WTC11 (cell line): Measurements from ENCODE around the gene HIPK2. TPM values are rescaled to one million over a fixed set of nuclear protein-coding genes. Genes with fewer than 3 reads are reported as not detected.

Experiments used
- ATAC-seq: fragments of 200-7000 bp; cut with Tn5 transposase; 2 replicates; pipeline ENCODE4 v1.10.0; 2021; ENCODE audit warnings: mild to moderate bottlenecking, moderate library complexity
- CTCF ChIA-PET: fragments of 300-600 bp; sonication (Branson Sonifier 250); formaldehyde crosslinking; loops from one replicate; lab custom pipeline; 2021; ENCODE audit warnings: antibody characterized with exemption; lab: Charles Lee
- POLR2A ChIA-PET: fragments of 350-600 bp; sonication (Branson Sonifier 250); formaldehyde crosslinking; loops from one replicate; lab custom pipeline; 2021; ENCODE audit warnings: antibody characterized with exemption; lab: Charles Lee
- DNase-seq: peaks from one replicate; pipeline ENCODE4 v3.0.0; 2021; ENCODE audit warnings: low spot score
- H3K27ac Mint-ChIP-seq: 2 replicates; pipeline ENCODE4 v1.8.0; 2021; ENCODE audit warnings: mixed read lengths
- H3K27me3 Mint-ChIP-seq: 2 replicates; pipeline ENCODE4 v1.8.0; 2021; ENCODE audit warnings: low read depth, mild to moderate bottlenecking, moderate library complexity, mixed read lengths
- H3K36me3 Mint-ChIP-seq: 2 replicates; pipeline ENCODE4 v1.8.0; 2021; ENCODE audit warnings: mixed read lengths
- H3K4me1 Mint-ChIP-seq: 2 replicates; pipeline ENCODE4 v1.8.0; 2022; ENCODE audit warnings: mixed read lengths
- H3K4me3 Mint-ChIP-seq: 2 replicates; pipeline ENCODE4 v1.8.0; 2021; ENCODE audit warnings: mild to moderate bottlenecking, moderate library complexity, mixed read lengths
- H3K9me3 Mint-ChIP-seq: 2 replicates; pipeline ENCODE4 v1.8.0; 2021; ENCODE audit warnings: mixed read lengths
- ATF3 ChIP-seq: sonication (generic); formaldehyde crosslinking; conservative IDR thresholded peaks from 2 replicates; pipeline ENCODE4 v1.8.1; 2022; ENCODE audit warnings: mild to moderate bottlenecking, missing genetic modification reagents
- CREB1 ChIP-seq: sonication (generic); formaldehyde crosslinking; IDR thresholded peaks from 2 replicates; pipeline ENCODE4 v1.8.0; 2023; ENCODE audit warnings: mild to moderate bottlenecking, missing genetic modification reagents
- ELF4 ChIP-seq: sonication (generic); formaldehyde crosslinking; IDR thresholded peaks from 2 replicates; pipeline ENCODE4 v1.8.1; 2022; ENCODE audit warnings: low read depth, mild to moderate bottlenecking, moderate library complexity, missing genetic modification reagents
- EMX1 ChIP-seq: fragments of 250-450 bp; sonication (Bioruptor Pico); IDR thresholded peaks from 2 replicates; pipeline ENCODE4 v1.8.0; 2021; ENCODE audit warnings: mild to moderate bottlenecking
- FOXJ3 ChIP-seq: sonication (generic); formaldehyde crosslinking; IDR thresholded peaks from 2 replicates; pipeline ENCODE4 v1.9.0; 2021; ENCODE audit warnings: missing genetic modification reagents, mild to moderate bottlenecking, borderline replicate concordance
- FOXP4 ChIP-seq: sonication (generic); formaldehyde crosslinking; IDR thresholded peaks from 2 replicates; pipeline ENCODE4 v1.8.0; 2022; ENCODE audit warnings: mild to moderate bottlenecking, missing genetic modification reagents
- IRF2 ChIP-seq: sonication (generic); formaldehyde crosslinking; IDR thresholded peaks from 2 replicates; pipeline ENCODE4 v1.8.0; 2022; ENCODE audit warnings: low read depth, missing genetic modification reagents, borderline replicate concordance
- KAT7 ChIP-seq: sonication (generic); formaldehyde crosslinking; IDR thresholded peaks from 2 replicates; pipeline ENCODE4 v1.8.1; 2023; ENCODE audit warnings: missing genetic modification reagents, mild to moderate bottlenecking, borderline replicate concordance
- NFE2L1 ChIP-seq: sonication (generic); formaldehyde crosslinking; IDR thresholded peaks from 2 replicates; pipeline ENCODE4 v1.8.1; 2023; ENCODE audit warnings: missing genetic modification reagents
- PRRX2 ChIP-seq: fragments of 250-450 bp; sonication (Bioruptor Pico); IDR thresholded peaks from 2 replicates; pipeline ENCODE4 v1.8.0; 2021; ENCODE audit warnings: mild to moderate bottlenecking
- SP1 ChIP-seq: sonication (generic); formaldehyde crosslinking; conservative IDR thresholded peaks from 2 replicates; pipeline ENCODE4 v1.8.1; 2022; ENCODE audit warnings: missing genetic modification reagents
- ZNF317 ChIP-seq: sonication (generic); formaldehyde crosslinking; IDR thresholded peaks from 2 replicates; pipeline ENCODE4 v1.8.1; 2023; ENCODE audit warnings: low read depth, mild to moderate bottlenecking, moderate library complexity, missing genetic modification reagents, borderline replicate concordance
- ZNF532 ChIP-seq: fragments of 250-450 bp; sonication (Bioruptor Pico); IDR thresholded peaks from 2 replicates; pipeline ENCODE4 v1.9.0; 2021; ENCODE audit warnings: mild to moderate bottlenecking, borderline replicate concordance
- ZNF671 ChIP-seq: fragments of 250-450 bp; sonication (Bioruptor Pico); IDR thresholded peaks from 2 replicates; pipeline ENCODE4 v1.8.0; 2021; ENCODE audit warnings: mild to moderate bottlenecking
- total RNA-seq: library from RNA; stranded (reverse); gene quantifications from 3 replicates; pipeline ENCODE4 v1.2.3, GENCODE V29; 2021
- TF ChIP-seq, protein P1 (sequence below): fragments of 250-450 bp; sonication (Bioruptor Pico); IDR thresholded peaks from 2 replicates; pipeline ENCODE4 v1.9.0; 2021; ENCODE audit warnings: mild to moderate bottlenecking
- TF ChIP-seq, protein P2 (sequence below): sonication (generic); formaldehyde crosslinking; IDR thresholded peaks from 2 replicates; pipeline ENCODE4 v1.8.1; 2023; ENCODE audit warnings: mild to moderate bottlenecking, missing genetic modification reagents
- TF ChIP-seq, protein P3 (sequence below): sonication (generic); formaldehyde crosslinking; IDR thresholded peaks from 2 replicates; pipeline ENCODE4 v1.8.0; 2023; ENCODE audit warnings: mild to moderate bottlenecking, missing genetic modification reagents

The HIPK2 gene
- total RNA-seq, 1 experiment from 2014 or later: 25.3 TPM

DNA sequence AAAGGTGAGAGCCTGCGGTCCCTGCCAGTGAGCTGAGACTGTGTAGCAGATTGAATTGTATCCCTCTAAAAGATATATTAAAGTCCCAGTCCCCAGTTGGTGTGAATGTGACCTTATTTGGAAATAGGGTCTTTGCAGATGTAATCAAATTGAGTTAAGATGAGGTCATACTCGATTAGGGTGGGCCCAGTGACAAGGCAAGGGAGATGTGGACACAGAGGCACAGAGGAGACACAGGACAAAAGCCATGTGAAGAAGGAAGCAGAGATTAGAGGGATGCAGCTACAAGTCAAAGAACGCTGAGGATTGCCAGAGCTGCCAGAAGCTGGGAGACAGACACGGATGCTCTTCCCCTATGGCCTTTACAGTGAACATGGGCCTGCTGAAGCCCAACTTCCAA, 150.0 kb downstream of the HIPK2 start:
- TF ChIP-seq IRF2 (CRISPR knock-in tag): no peak
- TF ChIP-seq CREB1: no peak
- no peak for TF ChIP-seq ZNF317 (CRISPR knock-in tag)
- TF ChIP-seq EMX1 (CRISPR knock-in tag): no peak
- TF ChIP-seq NFE2L1 (CRISPR knock-in tag): no peak
- TF ChIP-seq FOXP4 (CRISPR knock-in tag): no peak
- TF ChIP-seq SP1: no peak
- TF ChIP-seq ZNF671: no peak
- TF ChIP-seq, all 79 proteins: peak for 0
- DNase-seq (no peak), ATAC-seq (no peak)
- H3K36me3 Mint-ChIP-seq: peaks cover 14% of the 10 kb centered on the region
- no peak overlapping the region for H3K4me3 Mint-ChIP-seq
- no peaks in the 10 kb centered on the region for H3K9me3 Mint-ChIP-seq
- CTCF ChIA-PET: interaction anchor here (1.2 to 1.3 kb wide), 2 partner anchors 9 to 18 kb away, joined by 3 to 6 read pairs; no protein-coding TSS in a partner anchor
- no peaks in the 10 kb centered on the region for H3K27me3 Mint-ChIP-seq
- H3K27ac Mint-ChIP-seq: no peak overlapping the region; the same call in 1 of the 2 replicates
- POLR2A ChIA-PET: interaction anchor here (0.6 kb wide), 1 partner anchor 19 kb away, joined by 3 read pairs; no protein-coding TSS in a partner anchor
- H3K4me1 Mint-ChIP-seq: peaks cover 10% of the 10 kb centered on the region

GRCh38 chr7:139626817-139627216, 151.0 kb downstream of the HIPK2 start:
- Mint-ChIP-seq H3K36me3 (peaks cover 14% of the 10 kb centered on the region), H3K27ac (peak overlapping the region; percentile 44; the same call in 1 of the 2 replicates), H3K9me3 (no peaks in the 10 kb centered on the region), H3K4me3 (no peak overlapping the region), H3K4me1 (peaks cover 10% of the 10 kb centered on the region), H3K27me3 (no peaks in the 10 kb centered on the region)
- ChIA-PET POLR2A (no interaction called here), CTCF (interaction anchor here (1.2 kb wide), 1 partner anchor 19 kb away, joined by 3 read pairs; no protein-coding TSS in a partner anchor)
- ATAC-seq (no peak), DNase-seq (no peak)
- no peak for TF ChIP-seq ATF3
- no peak for TF ChIP-seq PRRX2 (CRISPR knock-in tag)
- TF ChIP-seq NFE2L1 (CRISPR knock-in tag): no peak
- TF ChIP-seq ZNF532 (CRISPR knock-in tag): no peak
- no peak for TF ChIP-seq ELF4 (CRISPR knock-in tag)
- TF ChIP-seq, protein P1, sequence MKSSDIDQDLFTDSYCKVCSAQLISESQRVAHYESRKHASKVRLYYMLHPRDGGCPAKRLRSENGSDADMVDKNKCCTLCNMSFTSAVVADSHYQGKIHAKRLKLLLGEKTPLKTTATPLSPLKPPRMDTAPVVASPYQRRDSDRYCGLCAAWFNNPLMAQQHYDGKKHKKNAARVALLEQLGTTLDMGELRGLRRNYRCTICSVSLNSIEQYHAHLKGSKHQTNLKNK (CRISPR knock-in tag): no peak
- TF ChIP-seq, protein P2, sequence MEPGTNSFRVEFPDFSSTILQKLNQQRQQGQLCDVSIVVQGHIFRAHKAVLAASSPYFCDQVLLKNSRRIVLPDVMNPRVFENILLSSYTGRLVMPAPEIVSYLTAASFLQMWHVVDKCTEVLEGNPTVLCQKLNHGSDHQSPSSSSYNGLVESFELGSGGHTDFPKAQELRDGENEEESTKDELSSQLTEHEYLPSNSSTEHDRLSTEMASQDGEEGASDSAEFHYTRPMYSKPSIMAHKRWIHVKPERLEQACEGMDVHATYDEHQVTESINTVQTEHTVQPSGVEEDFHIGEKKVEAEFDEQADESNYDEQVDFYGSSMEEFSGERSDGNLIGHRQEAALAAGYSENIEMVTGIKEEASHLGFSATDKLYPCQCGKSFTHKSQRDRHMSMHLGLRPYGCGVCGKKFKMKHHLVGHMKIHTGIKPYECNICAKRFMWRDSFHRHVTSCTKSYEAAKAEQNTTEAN (CRISPR knock-in tag): no peak
- no peak for TF ChIP-seq KAT7
- TF ChIP-seq, protein P3, sequence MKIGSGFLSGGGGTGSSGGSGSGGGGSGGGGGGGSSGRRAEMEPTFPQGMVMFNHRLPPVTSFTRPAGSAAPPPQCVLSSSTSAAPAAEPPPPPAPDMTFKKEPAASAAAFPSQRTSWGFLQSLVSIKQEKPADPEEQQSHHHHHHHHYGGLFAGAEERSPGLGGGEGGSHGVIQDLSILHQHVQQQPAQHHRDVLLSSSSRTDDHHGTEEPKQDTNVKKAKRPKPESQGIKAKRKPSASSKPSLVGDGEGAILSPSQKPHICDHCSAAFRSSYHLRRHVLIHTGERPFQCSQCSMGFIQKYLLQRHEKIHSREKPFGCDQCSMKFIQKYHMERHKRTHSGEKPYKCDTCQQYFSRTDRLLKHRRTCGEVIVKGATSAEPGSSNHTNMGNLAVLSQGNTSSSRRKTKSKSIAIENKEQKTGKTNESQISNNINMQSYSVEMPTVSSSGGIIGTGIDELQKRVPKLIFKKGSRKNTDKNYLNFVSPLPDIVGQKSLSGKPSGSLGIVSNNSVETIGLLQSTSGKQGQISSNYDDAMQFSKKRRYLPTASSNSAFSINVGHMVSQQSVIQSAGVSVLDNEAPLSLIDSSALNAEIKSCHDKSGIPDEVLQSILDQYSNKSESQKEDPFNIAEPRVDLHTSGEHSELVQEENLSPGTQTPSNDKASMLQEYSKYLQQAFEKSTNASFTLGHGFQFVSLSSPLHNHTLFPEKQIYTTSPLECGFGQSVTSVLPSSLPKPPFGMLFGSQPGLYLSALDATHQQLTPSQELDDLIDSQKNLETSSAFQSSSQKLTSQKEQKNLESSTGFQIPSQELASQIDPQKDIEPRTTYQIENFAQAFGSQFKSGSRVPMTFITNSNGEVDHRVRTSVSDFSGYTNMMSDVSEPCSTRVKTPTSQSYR (CRISPR knock-in tag): no peak
- no peak for TF ChIP-seq FOXJ3 (CRISPR knock-in tag)
